ENCODE results near the gene MPST.
"Not testable (repeated sequence)": the region's sequence is repeated elsewhere in the genome, so short reads cannot be mapped to it uniquely, and the experiment has no call there.

The MPST gene

GRCh38 chr22:37069719-37070118 lies 50.2 kb downstream of the MPST start:
- H3F3A ChIP-seq (ENCODE audit: low read depth), result no peaks in the 10 kb centered on the region
- no peak overlapping the region for H3K9ac ChIP-seq (ENCODE audit: low read depth, low read length, poor library complexity, severe bottlenecking)
- H3K79me2 ChIP-seq (ENCODE audit: insufficient read depth, low read length), result no peaks in the 10 kb centered on the region
- H3K4me1 ChIP-seq (ENCODE audit: insufficient read depth, low read length, poor library complexity, severe bottlenecking), result no peaks in the 10 kb centered on the region
- no peaks in the 10 kb centered on the region for H3K27me3 ChIP-seq (ENCODE audit: insufficient read depth, low read length, poor library complexity, severe bottlenecking)
- H3K4me2 ChIP-seq (ENCODE audit: low read depth, low read length, poor library complexity, severe bottlenecking), result no peak overlapping the region
- H3K9me3 ChIP-seq (ENCODE audit: insufficient read depth, low read depth, low read length), result no peaks in the 10 kb centered on the region
- H3K36me3 ChIP-seq (ENCODE audit: insufficient read depth, low read length), result no peaks in the 10 kb centered on the region
- no peak overlapping the region for H2AFZ ChIP-seq (ENCODE audit: low read length)
- no peaks in the 10 kb centered on the region for H4K20me1 ChIP-seq (ENCODE audit: insufficient read depth, low read length, poor library complexity, severe bottlenecking)
- no peak for TF ChIP-seq CTCF (conservative IDR thresholded peaks at IDR 0.05; ENCODE audit: low read length)
- no peak for TF ChIP-seq EZH2phosphoT487 (IDR thresholded peaks at IDR 0.05; ENCODE audit: borderline replicate concordance)
- H3K9me2 ChIP-seq (replicated peaks; ENCODE audit: low read depth, low read length), result no peaks in the 10 kb centered on the region
- H3K4me3 ChIP-seq (ENCODE audit: low read length, poor library complexity, severe bottlenecking), result no peak overlapping the region

- H3K27me3 ChIP-seq (ENCODE audit: insufficient read depth, low read length, poor library complexity, severe bottlenecking), result no peaks in the 10 kb centered on the region
- no peaks in the 10 kb centered on the region for H4K20me1 ChIP-seq (ENCODE audit: insufficient read depth, low read length, poor library complexity, severe bottlenecking)
- TF ChIP-seq EZH2phosphoT487 (IDR thresholded peaks at IDR 0.05; ENCODE audit: borderline replicate concordance) (no peak), CTCF (conservative IDR thresholded peaks at IDR 0.05; ENCODE audit: low read length) (no peak)
- H3K4me3 ChIP-seq (ENCODE audit: low read length, poor library complexity, severe bottlenecking), result no peak overlapping the region
- H3K36me3 ChIP-seq (ENCODE audit: insufficient read depth, low read length), result no peaks in the 10 kb centered on the region
- H3K9ac ChIP-seq (ENCODE audit: low read depth, low read length, poor library complexity, severe bottlenecking), result no peak overlapping the region
- no peaks in the 10 kb centered on the region for H3K79me2 ChIP-seq (ENCODE audit: insufficient read depth, low read length)
- no peaks in the 10 kb centered on the region for H3K9me3 ChIP-seq (ENCODE audit: insufficient read depth, low read depth, low read length)
- H2AFZ ChIP-seq (ENCODE audit: low read length), result no peak overlapping the region
- H3F3A ChIP-seq (ENCODE audit: low read depth), result no peaks in the 10 kb centered on the region
- no peaks in the 10 kb centered on the region for H3K9me2 ChIP-seq (replicated peaks; ENCODE audit: low read depth, low read length)
- no peak overlapping the region for H3K4me2 ChIP-seq (ENCODE audit: low read depth, low read length, poor library complexity, severe bottlenecking)
- no peaks in the 10 kb centered on the region for H3K4me1 ChIP-seq (ENCODE audit: insufficient read depth, low read length, poor library complexity, severe bottlenecking)
Observed at GRCh38 chr22:37070334-37070733, 50.8 kb downstream of the MPST start.

- no peak overlapping the region for H2AFZ ChIP-seq (ENCODE audit: low read length)
- H3K9me3 ChIP-seq (ENCODE audit: insufficient read depth, low read depth, low read length), result no peaks in the 10 kb centered on the region
- H3K4me3 ChIP-seq (ENCODE audit: low read length, poor library complexity, severe bottlenecking), result no peak overlapping the region
- H4K20me1 ChIP-seq (ENCODE audit: insufficient read depth, low read length, poor library complexity, severe bottlenecking), result no peaks in the 10 kb centered on the region
- TF ChIP-seq CTCF (conservative IDR thresholded peaks at IDR 0.05; ENCODE audit: low read length) (no peak), EZH2phosphoT487 (IDR thresholded peaks at IDR 0.05; ENCODE audit: borderline replicate concordance) (no peak)
- H3K9ac ChIP-seq (ENCODE audit: low read depth, low read length, poor library complexity, severe bottlenecking), result no peak overlapping the region
- no peak overlapping the region for H3K4me2 ChIP-seq (ENCODE audit: low read depth, low read length, poor library complexity, severe bottlenecking)
- no peaks in the 10 kb centered on the region for H3K4me1 ChIP-seq (ENCODE audit: insufficient read depth, low read length, poor library complexity, severe bottlenecking)
- no peaks in the 10 kb centered on the region for H3K27me3 ChIP-seq (ENCODE audit: insufficient read depth, low read length, poor library complexity, severe bottlenecking)
- no peaks in the 10 kb centered on the region for H3K36me3 ChIP-seq (ENCODE audit: insufficient read depth, low read length)
- no peaks in the 10 kb centered on the region for H3K79me2 ChIP-seq (ENCODE audit: insufficient read depth, low read length)
- no peaks in the 10 kb centered on the region for H3F3A ChIP-seq (ENCODE audit: low read depth)
- H3K9me2 ChIP-seq (replicated peaks; ENCODE audit: low read depth, low read length), result no peaks in the 10 kb centered on the region
Observed at GRCh38 chr22:37070744-37071143, 51.2 kb downstream of the MPST start.

GRCh38 chr22:37071850-37072592 lies 52.5 kb downstream of the MPST start:
- not testable (repeated sequence) for H3K36me3 ChIP-seq (ENCODE audit: insufficient read depth, low read length); H3K9ac ChIP-seq (ENCODE audit: low read depth, low read length, poor library complexity, severe bottlenecking); H4K20me1 ChIP-seq (ENCODE audit: insufficient read depth, low read length, poor library complexity, severe bottlenecking); H3K4me1 ChIP-seq (ENCODE audit: insufficient read depth, low read length, poor library complexity, severe bottlenecking); H3K27me3 ChIP-seq (ENCODE audit: insufficient read depth, low read length, poor library complexity, severe bottlenecking); H3K4me2 ChIP-seq (ENCODE audit: low read depth, low read length, poor library complexity, severe bottlenecking); H2AFZ ChIP-seq (ENCODE audit: low read length); H3K9me3 ChIP-seq (ENCODE audit: insufficient read depth, low read depth, low read length); H3K4me3 ChIP-seq (ENCODE audit: low read length, poor library complexity, severe bottlenecking); H3K9me2 ChIP-seq (replicated peaks; ENCODE audit: low read depth, low read length); H3F3A ChIP-seq (ENCODE audit: low read depth); H3K79me2 ChIP-seq (ENCODE audit: insufficient read depth, low read length)

Measured in Loucy (cell line).